GM12874 (cell line): ENCODE data around the gene DENND4C.

ENCODE experiments used
- TF ChIP-seq, protein P1 (sequence below): IDR thresholded peaks from 2 replicates; pipeline ENCODE4 v1.5.1; 2011; ENCODE audit warnings: low read depth, mild to moderate bottlenecking, control low read depth, low read length, moderate library complexity; ENCODE audit not compliant: insufficient read depth

DENND4C gene

DNA sequence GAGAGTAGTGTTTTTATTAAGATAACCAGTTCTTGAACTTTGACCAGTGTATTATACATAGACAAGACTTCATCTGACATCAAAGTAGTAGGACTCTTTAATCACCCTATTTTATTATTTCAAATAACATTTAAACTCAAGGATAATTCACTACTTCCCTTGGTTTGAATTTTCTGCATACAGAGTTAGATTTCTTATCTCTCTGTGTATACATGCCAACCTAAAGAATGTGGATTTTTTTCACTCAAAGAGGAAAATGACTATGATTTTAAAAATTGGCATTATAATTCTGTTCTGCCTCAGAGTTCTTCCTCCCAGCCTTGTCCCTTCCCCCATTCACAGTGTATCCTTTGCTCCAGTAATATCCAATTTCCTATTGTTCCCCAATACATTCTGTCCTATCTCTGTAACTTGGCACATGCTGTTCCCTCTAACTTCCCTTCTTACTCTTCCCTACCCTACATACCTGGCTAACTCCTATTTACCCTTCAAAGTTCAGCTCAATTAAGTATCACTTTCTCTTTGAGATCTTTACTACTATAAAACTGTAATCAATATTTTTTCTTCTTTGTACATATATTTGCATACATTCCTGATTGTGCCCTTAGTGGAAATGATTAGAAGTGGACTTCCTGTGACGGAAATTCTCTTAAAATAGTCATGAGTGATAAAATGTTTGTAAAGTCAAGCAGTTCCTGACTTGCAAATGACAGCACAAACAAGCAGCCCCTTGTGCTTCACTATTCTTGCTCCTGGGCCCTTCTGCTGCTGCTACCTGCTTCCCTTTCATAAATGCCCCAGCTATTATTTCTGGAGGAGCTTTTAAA lies 38.1 kb upstream of the DENND4C start:
- TF ChIP-seq, protein P1, sequence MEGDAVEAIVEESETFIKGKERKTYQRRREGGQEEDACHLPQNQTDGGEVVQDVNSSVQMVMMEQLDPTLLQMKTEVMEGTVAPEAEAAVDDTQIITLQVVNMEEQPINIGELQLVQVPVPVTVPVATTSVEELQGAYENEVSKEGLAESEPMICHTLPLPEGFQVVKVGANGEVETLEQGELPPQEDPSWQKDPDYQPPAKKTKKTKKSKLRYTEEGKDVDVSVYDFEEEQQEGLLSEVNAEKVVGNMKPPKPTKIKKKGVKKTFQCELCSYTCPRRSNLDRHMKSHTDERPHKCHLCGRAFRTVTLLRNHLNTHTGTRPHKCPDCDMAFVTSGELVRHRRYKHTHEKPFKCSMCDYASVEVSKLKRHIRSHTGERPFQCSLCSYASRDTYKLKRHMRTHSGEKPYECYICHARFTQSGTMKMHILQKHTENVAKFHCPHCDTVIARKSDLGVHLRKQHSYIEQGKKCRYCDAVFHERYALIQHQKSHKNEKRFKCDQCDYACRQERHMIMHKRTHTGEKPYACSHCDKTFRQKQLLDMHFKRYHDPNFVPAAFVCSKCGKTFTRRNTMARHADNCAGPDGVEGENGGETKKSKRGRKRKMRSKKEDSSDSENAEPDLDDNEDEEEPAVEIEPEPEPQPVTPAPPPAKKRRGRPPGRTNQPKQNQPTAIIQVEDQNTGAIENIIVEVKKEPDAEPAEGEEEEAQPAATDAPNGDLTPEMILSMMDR = no peak

DNA sequence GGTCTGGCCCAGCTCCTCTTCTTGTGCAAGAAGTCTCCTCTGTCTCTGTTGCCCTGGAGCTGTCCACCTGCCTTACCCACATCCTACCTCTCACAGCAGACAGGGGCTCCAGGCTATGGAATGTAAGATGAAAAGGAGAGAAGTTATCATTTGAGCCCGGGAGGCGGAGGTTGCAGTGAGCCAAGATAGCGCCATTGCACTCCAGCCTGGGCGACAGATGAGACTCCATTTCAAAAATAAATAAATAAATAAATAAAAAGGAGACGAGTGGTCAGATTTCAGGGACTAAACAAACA lies 37.5 kb upstream of the DENND4C start:
- TF ChIP-seq, protein P1 = no peak

- TF ChIP-seq, protein P1 = no peak
These were observed 32.1 kb upstream of the DENND4C start for GRCh38 chr9:19198406-19198805.

DNA sequence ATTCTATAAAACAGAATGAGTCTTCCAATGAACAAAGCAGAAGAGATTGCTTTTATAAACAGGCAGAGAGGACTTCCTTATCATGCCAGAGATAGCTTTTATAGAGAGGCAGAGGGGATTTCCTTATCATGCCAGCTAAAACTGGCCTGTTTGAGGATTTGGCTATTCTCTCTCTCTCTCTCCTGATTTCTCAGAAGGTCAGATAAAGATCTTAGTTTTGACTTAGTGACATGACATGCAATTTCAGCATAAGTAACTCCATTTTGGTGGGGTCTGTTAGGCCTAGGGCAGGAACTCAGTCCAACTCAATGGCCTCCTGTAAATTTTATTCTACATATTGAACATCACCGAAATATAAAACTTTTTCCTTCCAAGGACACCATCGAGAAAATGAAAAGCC lies 31.5 kb upstream of the DENND4C start:
- TF ChIP-seq, protein P1 = no peak

DNA sequence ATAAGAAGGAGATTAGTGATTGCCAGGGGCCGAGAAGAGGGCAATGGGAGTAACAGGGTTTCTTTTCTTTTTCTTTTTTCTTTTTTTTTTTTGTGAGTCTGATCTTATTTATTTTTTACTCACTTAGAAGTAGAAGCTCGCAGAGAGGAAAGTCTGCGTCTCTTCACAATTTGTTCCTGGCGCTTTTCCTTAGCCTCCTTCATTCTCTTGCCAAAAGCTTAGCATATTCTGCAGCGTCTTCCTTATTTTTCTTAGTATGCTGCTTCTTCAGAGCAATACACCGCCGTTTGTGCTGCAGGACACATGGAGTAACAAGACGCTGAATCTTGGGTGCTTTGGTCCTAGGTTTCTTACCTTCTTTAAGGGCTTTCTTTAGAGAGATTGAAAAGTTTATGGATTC lies 30.3 kb upstream of the DENND4C start:
- TF ChIP-seq, protein P1 = no peak

- TF ChIP-seq, protein P1 = no peak
These were observed 28.3 kb upstream of the DENND4C start for GRCh38 chr9:19201899-19202891.

GRCh38 chr9:19203058-19203457 lies 27.4 kb upstream of the DENND4C start:
- TF ChIP-seq, protein P1 = no peak
